Vagina (tissue), 2 donors: ENCODE data around the gene SERPINE2. TPM values are rescaled to one million over a fixed set of nuclear protein-coding genes. Genes with fewer than 3 reads are reported as not detected.

ENCODE experiments used
- DNase-seq, 2 donors: peaks; one replicate each; pipeline ENCODE4 v3.0.0-alpha.2; 2017; ENCODE audit errors: extremely low spot score in 2 of 2
- H3K27ac ChIP-seq: fragments of 200-600 bp; sonication (generic); one replicate; pipeline ENCODE4 v1.5.1; 2019
- H3K27me3 ChIP-seq: fragments of 200-600 bp; sonication (generic); one replicate; pipeline ENCODE4 v1.5.1; 2019
- H3K36me3 ChIP-seq, 2 donors: fragments of 200-600 bp; sonication (generic); one replicate each; pipeline ENCODE4 v1.5.1; 2017 to 2019
- H3K4me1 ChIP-seq: fragments of 200-600 bp; sonication (generic); one replicate; pipeline ENCODE4 v1.5.1; 2019
- H3K4me3 ChIP-seq, 2 donors: fragments of 200-600 bp; sonication (generic); 1 replicate in 1 of 2; 2 replicates in 1 of 2; pipeline ENCODE4 v1.5.1; 2016 to 2019
- H3K9me3 ChIP-seq: fragments of 200-600 bp; sonication (generic); one replicate; pipeline ENCODE4 v1.5.1; 2019
- CTCF ChIP-seq, 3 experiments: fragments of 450-650 bp in 2 of 3; fragments of 200-600 bp in 1 of 3; sonication (generic) in 1 of 3; IDR thresholded peaks; one replicate each; pipeline ENCODE4 v1.5.1; 2017 to 2019; ENCODE audit warnings: antibody characterized with exemption in 3 of 3, mild to moderate bottlenecking in 2 of 3, moderate library complexity in 2 of 3
- POLR2A ChIP-seq, 2 donors: fragments of 450-650 bp; IDR thresholded peaks; one replicate each; pipeline ENCODE4 v1.6.1; 2017; ENCODE audit warnings: antibody characterized with exemption in 2 of 2, mild to moderate bottlenecking in 2 of 2, moderate library complexity in 2 of 2
- POLR2AphosphoS5 ChIP-seq, 2 donors: sonication (generic); formaldehyde crosslinking; IDR thresholded peaks; one replicate each; pipeline ENCODE4 v1.9.0; 2017; ENCODE audit warnings: antibody characterized with exemption in 2 of 2, mild to moderate bottlenecking in 2 of 2, low read depth in 1 of 2; ENCODE audit not compliant: insufficient read depth in 1 of 2
- intact Hi-C: fragments of 100-400 bp; cut with DNase I; formaldehyde crosslinking; loops from one replicate; pipeline ENCODE4 v1.15.1; 2023
- total RNA-seq: library from RNA; depleted of rRNA; stranded (reverse); fragments of >200 nt; gene quantifications from one replicate; pipeline ENCODE4 v1.2.3, GENCODE V29; 2016

Gene SERPINE2
- total RNA-seq, 1 donor from 2014 or later = 52.3 TPM

- TF ChIP-seq POLR2AphosphoS5 (IDR thresholded peaks at IDR 0.05; ENCODE audit: insufficient read depth in 1 of 2, low read depth in 1 of 2) (no peak), CTCF (IDR thresholded peaks at IDR 0.05) (no peak), POLR2A (IDR thresholded peaks at IDR 0.05) (no peak)
- no peaks in the 10 kb centered on the region for H3K4me1 ChIP-seq
- H3K27ac ChIP-seq = no peak overlapping the region
- H3K4me3 ChIP-seq = no peak overlapping the region
- no peaks in the 10 kb centered on the region for H3K36me3 ChIP-seq
- no peaks in the 10 kb centered on the region for H3K27me3 ChIP-seq
- intact Hi-C loops = no loop called here
- DNase-seq = no peak
- H3K9me3 ChIP-seq = no peaks in the 10 kb centered on the region
Observed at GRCh38 chr2:224046752-224047151, 7.7 kb upstream of the SERPINE2 start.

GRCh38 chr2:224042191-224042696, 3.2 kb upstream of the SERPINE2 start:
- Histone ChIP-seq H3K9me3 (no peaks in the 10 kb centered on the region), H3K27ac (no peak overlapping the region), H3K36me3 (no peaks in the 10 kb centered on the region), H3K4me3 (no peak overlapping the region), H3K4me1 (peaks cover 9% of the 10 kb centered on the region), H3K27me3 (no peaks in the 10 kb centered on the region)
- no peak for DNase-seq
- intact Hi-C loops = no loop called here
- TF ChIP-seq CTCF (IDR thresholded peaks at IDR 0.05) = no peak
- TF ChIP-seq POLR2AphosphoS5 (IDR thresholded peaks at IDR 0.05; ENCODE audit: insufficient read depth in 1 of 2, low read depth in 1 of 2) = no peak
- no peak for TF ChIP-seq POLR2A (IDR thresholded peaks at IDR 0.05)

- Histone ChIP-seq H3K9me3 (no peaks in the 10 kb centered on the region), H3K4me1 (peaks cover 9% of the 10 kb centered on the region), H3K27me3 (no peaks in the 10 kb centered on the region), H3K4me3 (no peak overlapping the region), H3K36me3 (no peaks in the 10 kb centered on the region), H3K27ac (no peak overlapping the region)
- no peak for TF ChIP-seq CTCF (IDR thresholded peaks at IDR 0.05)
- TF ChIP-seq POLR2AphosphoS5 (IDR thresholded peaks at IDR 0.05; ENCODE audit: insufficient read depth in 1 of 2, low read depth in 1 of 2) = no peak
- no peak for TF ChIP-seq POLR2A (IDR thresholded peaks at IDR 0.05)
- no peak for DNase-seq
- intact Hi-C loops = no loop called here
Observed at GRCh38 chr2:224041554-224041953, 2.5 kb upstream of the SERPINE2 start.

GRCh38 chr2:224040753-224041152, 1.7 kb upstream of the SERPINE2 start:
- Histone ChIP-seq H3K4me3 (no peak overlapping the region), H3K27ac (no peak overlapping the region), H3K9me3 (no peaks in the 10 kb centered on the region), H3K27me3 (no peaks in the 10 kb centered on the region), H3K4me1 (peaks cover 9% of the 10 kb centered on the region), H3K36me3 (no peaks in the 10 kb centered on the region)
- DNase-seq = no peak
- intact Hi-C loops = no loop called here
- TF ChIP-seq POLR2AphosphoS5 (IDR thresholded peaks at IDR 0.05; ENCODE audit: insufficient read depth in 1 of 2, low read depth in 1 of 2) (no peak), POLR2A (IDR thresholded peaks at IDR 0.05) (no peak)

GRCh38 chr2:224039770-224040440, 819 bp upstream of the SERPINE2 start:
- DNase-seq = peak in 1 of 2 donors; percentile 85
- peak overlapping the region; percentile 60 to 86 for H3K4me3 ChIP-seq
- H3K4me1 ChIP-seq = peaks cover 9% of the 10 kb centered on the region
- H3K36me3 ChIP-seq = no peaks in the 10 kb centered on the region
- TF ChIP-seq POLR2AphosphoS5 (IDR thresholded peaks at IDR 0.05; ENCODE audit: insufficient read depth in 1 of 2, low read depth in 1 of 2) (peak in 1 of 2 donors; percentile 42), CTCF (IDR thresholded peaks at IDR 0.05) (no peak)
- intact Hi-C loops = no loop called here
- H3K27me3 ChIP-seq = no peaks in the 10 kb centered on the region
- H3K9me3 ChIP-seq = no peaks in the 10 kb centered on the region
- H3K27ac ChIP-seq = peak overlapping the region; percentile 76
